B cell (primary cell): Measurements from ENCODE around the gene NUP98.

Experiments
- CTCF ChIP-seq: fragments of 200-600 bp; IDR thresholded peaks from one replicate; pipeline ENCODE4 v1.8.0; 2022; ENCODE audit warnings: antibody characterized with exemption, mild to moderate bottlenecking
- EZH2 ChIP-seq: IDR thresholded peaks from 2 replicates; pipeline ENCODE4 v1.6.1; 2012; ENCODE audit warnings: borderline replicate concordance, low read depth, mild to moderate bottlenecking, moderate library complexity, low read length; ENCODE audit not compliant: insufficient read depth, poor library complexity, severe bottlenecking

GRCh38 chr11:3723014-3723708 is 74.2 kb downstream of the NUP98 start:
- no peak for TF ChIP-seq CTCF
- no peak for TF ChIP-seq EZH2
